Endothelial cell of coronary artery (primary cell): Measurements from ENCODE around the gene XRRA1. TPM values are rescaled to one million over a fixed set of nuclear protein-coding genes. Genes with fewer than 3 reads are reported as not detected.

ENCODE experiments used
- total RNA-seq: library from RNA; depleted of rRNA; stranded (reverse); fragments of >200 nt; gene quantifications from 2 replicates; pipeline ENCODE4 v1.2.3, GENCODE V29; 2014

The XRRA1 gene
- total RNA-seq: 6.8 and 16.1 TPM in 2 replicates

GRCh38 chr11:74948898-74949752, at the start of gene XRRA1, which contains the start of gene SPCS2:
Gene XRRA1, minus strand, starts transcription at chr11:74949091. Its CDS starts 8,213 bp downstream, at chr11:74940878.
Gene SPCS2, plus strand, starts transcription at chr11:74949266. Its CDS starts 20 bp downstream, at chr11:74949286.

GRCh38 chr11:74988541-74989259, 39.8 kb upstream of the XRRA1 start, which contains the start of gene NEU3:
Gene NEU3, plus strand, starts transcription at chr11:74988933. Its CDS starts 128 bp downstream, at chr11:74989061.

Other genes starting within 250 kb of the XRRA1 start
- gene CHRDL2, start 217.7 kb downstream of the XRRA1 start, total RNA-seq: not detected in 2 replicates
- 23.5 and 27.6 TPM in 2 replicates for gene RNF169, start 200.2 kb downstream of the XRRA1 start, total RNA-seq
- 32.2 and 39.0 TPM in 2 replicates for gene SPCS2, start 175 bp upstream of the XRRA1 start, total RNA-seq
- gene NEU3, start 39.8 kb upstream of the XRRA1 start, total RNA-seq: 5.1 and 6.5 TPM in 2 replicates
- gene OR2AT4, start 147.8 kb upstream of the XRRA1 start, total RNA-seq: not detected in 2 replicates
- gene SLCO2B1, start 202.0 kb upstream of the XRRA1 start, total RNA-seq: 0.09 and 1.2 TPM in 2 replicates